SU-DHL-6 (cell line): ENCODE data around the gene RIMBP2.

Experiments used
- EZH2phosphoT487 ChIP-seq: fragments of 200-600 bp; sonication (generic), shearing (Covaris generic); conservative IDR thresholded peaks from 2 replicates; pipeline ENCODE4 v1.6.1; 2018; ENCODE audit warnings: mild to moderate bottlenecking, antibody characterized with exemption, low read length, moderate library complexity, mixed read lengths
- TF ChIP-seq, protein P1 (sequence below): fragments of 200-600 bp; sonication (generic); IDR thresholded peaks from one replicate; pipeline ENCODE4 v1.5.1; 2017; ENCODE audit warnings: antibody characterized with exemption, mild to moderate bottlenecking, low read length, moderate library complexity; ENCODE audit not compliant: insufficient read depth, poor library complexity, severe bottlenecking

DNA sequence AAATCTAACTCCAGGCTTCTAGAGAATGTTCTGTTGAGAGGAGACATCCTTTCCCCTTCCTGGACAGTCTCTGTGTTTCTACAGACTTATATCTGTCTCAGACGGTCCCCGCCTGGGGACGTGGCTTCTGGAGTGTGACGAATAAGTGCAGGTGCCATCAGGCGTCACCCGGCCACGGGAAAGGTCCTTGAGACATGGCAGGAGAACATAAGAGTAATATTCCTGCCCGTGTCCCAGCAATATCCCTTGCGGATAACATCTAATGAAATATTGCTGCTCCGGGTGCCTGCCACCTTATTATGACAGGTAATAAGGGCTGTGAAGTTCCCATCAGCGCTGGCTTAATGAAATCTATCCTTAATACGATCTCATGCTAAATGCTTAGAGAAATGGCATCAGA, 238.8 kb downstream of the RIMBP2 start:
- TF ChIP-seq, protein P1, sequence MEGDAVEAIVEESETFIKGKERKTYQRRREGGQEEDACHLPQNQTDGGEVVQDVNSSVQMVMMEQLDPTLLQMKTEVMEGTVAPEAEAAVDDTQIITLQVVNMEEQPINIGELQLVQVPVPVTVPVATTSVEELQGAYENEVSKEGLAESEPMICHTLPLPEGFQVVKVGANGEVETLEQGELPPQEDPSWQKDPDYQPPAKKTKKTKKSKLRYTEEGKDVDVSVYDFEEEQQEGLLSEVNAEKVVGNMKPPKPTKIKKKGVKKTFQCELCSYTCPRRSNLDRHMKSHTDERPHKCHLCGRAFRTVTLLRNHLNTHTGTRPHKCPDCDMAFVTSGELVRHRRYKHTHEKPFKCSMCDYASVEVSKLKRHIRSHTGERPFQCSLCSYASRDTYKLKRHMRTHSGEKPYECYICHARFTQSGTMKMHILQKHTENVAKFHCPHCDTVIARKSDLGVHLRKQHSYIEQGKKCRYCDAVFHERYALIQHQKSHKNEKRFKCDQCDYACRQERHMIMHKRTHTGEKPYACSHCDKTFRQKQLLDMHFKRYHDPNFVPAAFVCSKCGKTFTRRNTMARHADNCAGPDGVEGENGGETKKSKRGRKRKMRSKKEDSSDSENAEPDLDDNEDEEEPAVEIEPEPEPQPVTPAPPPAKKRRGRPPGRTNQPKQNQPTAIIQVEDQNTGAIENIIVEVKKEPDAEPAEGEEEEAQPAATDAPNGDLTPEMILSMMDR = no peak
- TF ChIP-seq EZH2phosphoT487 = no peak
